Left ventricle myocardium inferior (tissue), 1 donor: ENCODE results near the gene KANK2. TPM values are rescaled to one million over a fixed set of nuclear protein-coding genes. Genes with fewer than 3 reads are reported as not detected.

Experiments
- DNase-seq: peaks from one replicate; pipeline ENCODE4 v3.0.0-alpha.2; 2020
- H3K27ac ChIP-seq: fragments of 200-600 bp; replicated peaks from 2 replicates; pipeline ENCODE4 v1.8.0; 2021
- H3K27me3 ChIP-seq: fragments of 200-600 bp; 2 replicates; pipeline ENCODE4 v1.8.0; 2021; ENCODE audit warnings: low read depth
- H3K36me3 ChIP-seq: fragments of 200-600 bp; 2 replicates; pipeline ENCODE4 v1.8.0; 2021
- H3K4me1 ChIP-seq: fragments of 200-600 bp; 2 replicates; pipeline ENCODE4 v1.8.0; 2021
- H3K4me3 ChIP-seq: fragments of 200-600 bp; 2 replicates; pipeline ENCODE4 v1.8.0; 2021; ENCODE audit warnings: mild to moderate bottlenecking, moderate library complexity
- H3K9me3 ChIP-seq: fragments of 200-600 bp; replicated peaks from 2 replicates; pipeline ENCODE4 v1.8.0; 2021
- CTCF ChIP-seq: fragments of 200-600 bp; IDR thresholded peaks from 2 replicates; pipeline ENCODE4 v1.8.0; 2021; ENCODE audit warnings: antibody characterized with exemption, mild to moderate bottlenecking, borderline replicate concordance
- intact Hi-C: fragments of 100-400 bp; cut with micrococcal nuclease; formaldehyde crosslinking; loops from one replicate; pipeline ENCODE4 v1.11.0; 2022
- total RNA-seq: library from RNA; stranded (reverse); fragmentation: NEBNext Ultra II Directional; extraction: Animal tissue kit (Norgen Biotek cat#: 25700); gene quantifications from one replicate; pipeline ENCODE4 v1.2.1, GENCODE V29; 2021
- donor health status: DM: no; HTN: yes; CAD: no; lungs with severe emphysema.

KANK2 gene
- total RNA-seq, 1 donor from 2014 or later = 326 TPM

DNA sequence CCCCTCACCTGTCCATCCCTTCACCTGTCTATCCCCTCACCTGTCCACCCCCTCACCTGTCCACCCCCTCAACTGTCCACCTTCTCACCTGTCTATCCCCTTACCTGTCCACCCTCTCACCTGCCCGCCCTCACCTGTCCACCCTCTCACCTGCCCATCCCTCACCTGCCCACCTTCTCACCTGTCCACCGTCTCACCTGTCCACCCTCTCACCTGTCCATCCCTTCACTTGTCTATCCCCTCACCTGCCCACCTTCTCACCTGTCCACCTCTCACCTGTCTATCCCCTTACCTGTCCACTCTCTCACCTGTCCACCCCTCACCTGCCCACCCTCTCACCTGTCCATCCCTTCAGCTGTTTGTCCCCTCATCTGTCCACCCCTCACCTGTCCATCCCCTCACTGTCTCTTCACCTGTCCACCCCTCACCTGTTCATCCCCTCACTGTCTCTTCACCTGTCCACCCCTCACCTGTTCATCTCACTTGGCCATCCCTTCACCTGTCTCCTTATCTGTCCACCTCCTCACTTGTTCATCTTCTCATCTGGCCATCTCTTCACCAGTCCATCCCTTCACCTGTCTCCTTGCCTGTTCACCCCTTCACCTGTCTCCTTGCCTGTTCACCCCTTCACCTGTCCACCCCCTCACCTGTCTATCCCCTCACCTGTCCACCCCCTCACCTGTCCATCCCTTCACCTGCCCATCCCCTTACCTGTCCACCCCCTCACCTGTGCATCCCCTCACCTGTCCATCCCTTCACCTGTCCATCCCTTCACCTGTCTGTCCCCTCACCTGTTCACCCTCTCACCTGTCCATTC, 12.7 kb upstream of the KANK2 start:
- H3K27me3 ChIP-seq = no peaks in the 10 kb centered on the region
- H3K9me3 ChIP-seq = no peaks in the 10 kb centered on the region
- peaks cover 5% of the 10 kb centered on the region for H3K4me1 ChIP-seq
- no peak for DNase-seq
- peaks cover 74% of the 10 kb centered on the region for H3K36me3 ChIP-seq
- H3K27ac ChIP-seq = no peak overlapping the region
- TF ChIP-seq CTCF = no peak
- H3K4me3 ChIP-seq = no peak overlapping the region
- intact Hi-C loops = no loop called here

DNA sequence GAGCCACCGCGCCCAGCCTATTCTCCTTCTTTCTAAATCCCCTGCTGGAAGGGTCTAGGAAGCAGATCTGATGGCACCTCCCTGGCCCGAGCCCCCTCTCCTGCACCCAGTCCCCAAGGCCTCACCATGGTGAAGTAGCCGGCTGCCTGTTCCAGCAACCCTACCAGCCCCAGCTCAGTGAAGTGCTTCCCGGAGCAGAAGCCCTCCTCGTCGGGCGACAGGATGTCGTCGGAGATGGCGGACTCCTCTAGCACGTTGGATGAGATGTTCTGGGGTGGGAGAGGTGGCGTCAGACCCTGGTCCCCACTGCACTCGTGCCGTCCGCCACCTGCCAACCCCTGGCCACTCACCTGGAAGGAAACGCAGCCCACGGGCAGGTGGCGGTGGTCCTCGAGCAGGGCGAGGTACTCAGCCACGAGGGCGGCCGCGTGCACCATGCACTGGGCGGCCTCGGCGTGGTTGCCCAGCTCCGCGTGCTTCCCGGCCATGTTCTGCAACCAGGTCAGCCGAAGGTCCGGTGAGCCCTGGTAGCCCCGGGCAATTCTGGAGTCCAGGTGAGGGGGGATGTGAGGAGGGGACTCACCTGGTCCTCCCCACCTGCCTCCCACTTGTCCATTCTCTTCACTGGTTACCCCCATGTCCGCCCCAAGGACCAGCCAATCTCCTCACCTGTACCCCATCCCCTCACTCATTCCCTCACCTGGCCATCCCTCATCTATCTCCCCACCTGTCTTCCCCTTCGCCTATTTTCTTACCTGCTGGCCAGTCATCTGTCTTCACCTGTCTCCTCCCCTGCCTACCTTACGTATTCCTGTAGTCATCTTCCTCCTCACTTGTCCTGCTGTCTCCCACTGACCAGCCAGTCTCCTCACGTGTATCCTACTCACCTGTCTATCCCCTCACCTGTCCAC, 11.5 kb upstream of the KANK2 start:
- no peak for DNase-seq
- Histone ChIP-seq H3K4me1 (peaks cover 18% of the 10 kb centered on the region), H3K27ac (no peak overlapping the region), H3K27me3 (no peaks in the 10 kb centered on the region), H3K4me3 (no peak overlapping the region), H3K9me3 (no peaks in the 10 kb centered on the region), H3K36me3 (peaks cover 64% of the 10 kb centered on the region)
- TF ChIP-seq CTCF = no peak
- intact Hi-C loops = no loop called here

DNA sequence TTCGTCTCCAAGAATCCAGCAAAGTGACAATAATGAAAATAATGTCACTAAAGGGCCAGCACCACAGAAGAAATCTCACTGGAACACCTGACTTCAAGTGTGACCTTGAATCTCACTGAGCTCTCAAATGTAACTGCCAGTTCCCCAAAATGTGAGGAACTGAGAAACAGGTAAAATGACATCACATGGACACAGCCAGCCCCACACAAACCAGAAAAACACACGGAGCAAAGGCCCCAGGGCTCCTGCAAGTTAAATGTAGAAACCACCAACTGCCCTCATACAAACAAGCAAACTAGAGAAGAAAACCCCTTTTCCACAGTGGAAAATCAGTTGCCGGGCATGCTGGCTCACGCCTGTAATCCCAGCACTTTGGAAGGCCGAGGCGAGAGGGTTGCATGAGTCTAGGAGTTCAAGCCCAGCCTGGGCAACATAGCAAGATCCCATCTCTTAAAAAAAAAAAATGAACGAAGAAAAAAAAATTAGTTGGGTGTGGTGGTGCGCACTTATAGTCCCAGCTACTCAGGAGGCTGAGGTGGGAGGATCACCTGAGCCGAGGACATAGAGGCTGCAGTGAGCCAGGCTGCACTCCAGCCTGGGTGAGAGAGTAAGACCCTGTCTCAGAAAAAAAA, 8.7 kb upstream of the KANK2 start:
- H3K27me3 ChIP-seq = no peaks in the 10 kb centered on the region
- peak overlapping the region; percentile 95 for H3K27ac ChIP-seq
- H3K36me3 ChIP-seq = peaks cover 55% of the 10 kb centered on the region
- no peak for DNase-seq
- H3K9me3 ChIP-seq = no peaks in the 10 kb centered on the region
- no peak for TF ChIP-seq CTCF
- H3K4me1 ChIP-seq = peaks cover 38% of the 10 kb centered on the region
- no peak overlapping the region for H3K4me3 ChIP-seq
- intact Hi-C loops = no loop called here

DNA sequence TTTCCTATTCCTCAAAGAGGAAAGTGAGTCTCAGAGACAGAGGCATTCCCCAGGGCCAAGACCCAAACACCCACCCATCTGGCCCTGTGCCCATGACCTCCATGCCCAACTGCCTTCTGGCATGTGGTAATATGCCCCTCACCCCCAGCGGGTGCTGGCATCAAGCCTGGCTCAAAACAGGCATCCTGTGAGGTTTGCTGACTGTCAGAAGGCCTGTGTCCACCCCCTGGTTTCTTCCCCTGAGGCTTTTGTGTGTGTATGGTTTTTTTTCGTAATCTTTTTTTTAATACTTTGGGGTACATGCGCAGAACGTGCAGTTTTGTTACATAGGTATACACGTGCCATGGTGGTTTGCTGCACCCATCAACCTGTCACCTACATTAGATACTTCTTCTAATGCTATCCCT, 7.6 kb upstream of the KANK2 start:
- intact Hi-C loops = loop anchor here (5.0 kb wide), 1 partner anchor 68 kb away; no protein-coding TSS in a partner anchor
- peaks cover 56% of the 10 kb centered on the region for H3K36me3 ChIP-seq
- DNase-seq = no peak
- H3K27ac ChIP-seq = peak overlapping the region; percentile 95
- peaks cover 38% of the 10 kb centered on the region for H3K4me1 ChIP-seq
- no peaks in the 10 kb centered on the region for H3K9me3 ChIP-seq
- no peak overlapping the region for H3K4me3 ChIP-seq
- TF ChIP-seq CTCF = no peak
- H3K27me3 ChIP-seq = no peaks in the 10 kb centered on the region

DNA sequence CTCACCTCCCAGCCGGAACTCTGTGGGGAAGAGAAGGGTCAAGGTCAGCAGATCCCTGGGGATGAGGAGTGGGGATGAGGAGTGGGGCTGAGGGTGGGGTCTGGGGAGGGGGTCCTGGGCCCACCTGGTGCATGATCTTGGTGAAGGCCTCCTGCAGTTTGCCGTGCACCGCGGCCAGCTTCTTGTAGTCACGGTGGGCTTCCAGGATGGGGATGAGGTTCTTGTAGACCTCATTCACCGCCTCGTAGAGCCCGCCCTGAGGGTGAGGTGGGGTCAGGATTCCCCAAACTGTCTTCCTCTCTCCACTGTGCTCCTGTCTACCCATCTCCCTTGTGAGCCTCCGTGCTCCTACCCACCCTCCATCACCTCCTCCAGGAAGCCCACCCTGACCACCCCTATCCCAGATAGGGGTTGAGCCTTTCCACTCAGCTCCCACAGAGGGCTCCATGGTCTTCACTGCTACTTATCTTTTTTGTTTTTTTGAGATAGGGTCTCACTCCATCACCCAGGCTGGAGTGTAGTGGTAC, 6.8 kb upstream of the KANK2 start:
- Histone ChIP-seq H3K27ac (peak overlapping the region; percentile 95), H3K36me3 (peaks cover 61% of the 10 kb centered on the region), H3K27me3 (no peaks in the 10 kb centered on the region), H3K4me3 (peak overlapping the region; percentile 54), H3K4me1 (peaks cover 42% of the 10 kb centered on the region), H3K9me3 (no peaks in the 10 kb centered on the region)
- TF ChIP-seq CTCF = no peak
- intact Hi-C loops = loop anchor here (5.0 kb wide), 1 partner anchor 67 kb away; no protein-coding TSS in a partner anchor
- no peak for DNase-seq
